Left lobe of liver (tissue), 2 donors: ENCODE data around the gene PTCH1. TPM values are rescaled to one million over a fixed set of nuclear protein-coding genes. Genes with fewer than 3 reads are reported as not detected.
A peak's percentile ranks its signal among the peaks of the same experiment; 100 is the strongest.

Experiments
- ATAC-seq: fragments of 200-7000 bp; cut with Tn5 transposase; one replicate; pipeline ENCODE4 v1.9.1; 2020; ENCODE audit warnings: mild to moderate bottlenecking, moderate library complexity
- DNase-seq: peaks from one replicate; pipeline ENCODE4 v3.0.0-alpha.2; 2020; ENCODE audit warnings: low spot score
- total RNA-seq: library from RNA; stranded (reverse); gene quantifications from one replicate; pipeline ENCODE4 v1.2.1, GENCODE V29; 2021
- donor health status: DM: no; HTN: no; CAD: no; lungs with moderate emphysema.
- donor health status: DM: no; HTN: yes; CAD: no.

PTCH1 gene
- total RNA-seq, 1 donor from 2014 or later: 7.0 TPM

- no peak for ATAC-seq
Measured at GRCh38 chr9:95444160-95444559, 72.6 kb downstream of the PTCH1 start.

GRCh38 chr9:95443301-95443700, 73.5 kb downstream of the PTCH1 start:
- no peak for ATAC-seq
- DNase-seq: no peak

More at GRCh38 chr9:95444160-95444559, 72.6 kb downstream of the PTCH1 start:
- no peak for DNase-seq

- ATAC-seq (no peak), DNase-seq (no peak)
Measured at GRCh38 chr9:95441081-95441480, 75.7 kb downstream of the PTCH1 start.

GRCh38 chr9:95440447-95440846, 76.3 kb downstream of the PTCH1 start:
- no peak for DNase-seq
- ATAC-seq: no peak

GRCh38 chr9:95438561-95439357, 78.0 kb downstream of the PTCH1 start:
- DNase-seq (no peak), ATAC-seq (no peak)

GRCh38 chr9:95437559-95437958, 79.2 kb downstream of the PTCH1 start:
- no peak for DNase-seq
- ATAC-seq: no peak

- DNase-seq (no peak), ATAC-seq (no peak)
Measured at GRCh38 chr9:95436416-95436815, 80.4 kb downstream of the PTCH1 start.

- DNase-seq (no peak), ATAC-seq (no peak)
Measured at GRCh38 chr9:95435074-95435728, 81.6 kb downstream of the PTCH1 start.

- ATAC-seq: no peak
- DNase-seq: no peak
Measured at GRCh38 chr9:95434116-95435073, 82.4 kb downstream of the PTCH1 start.

- no peak for ATAC-seq
Measured at GRCh38 chr9:95433096-95433819, 83.5 kb downstream of the PTCH1 start.

GRCh38 chr9:95431286-95431685, 85.5 kb downstream of the PTCH1 start:
- ATAC-seq: no peak

More at GRCh38 chr9:95433096-95433819, 83.5 kb downstream of the PTCH1 start:
- DNase-seq: no peak

GRCh38 chr9:95429948-95430620, 86.7 kb downstream of the PTCH1 start:
- DNase-seq (no peak), ATAC-seq (no peak)

More at GRCh38 chr9:95431286-95431685, 85.5 kb downstream of the PTCH1 start:
- no peak for DNase-seq

GRCh38 chr9:95429096-95429495, 87.7 kb downstream of the PTCH1 start:
- ATAC-seq (no peak), DNase-seq (no peak)

GRCh38 chr9:95425910-95426551, 90.7 kb downstream of the PTCH1 start:
- ATAC-seq: peak; percentile 46
- DNase-seq: no peak

GRCh38 chr9:95422650-95423049, 94.1 kb downstream of the PTCH1 start:
- DNase-seq (no peak), ATAC-seq (no peak)

- DNase-seq: no peak
- no peak for ATAC-seq
Measured at GRCh38 chr9:95420518-95420917, 96.3 kb downstream of the PTCH1 start.

GRCh38 chr9:95419444-95419843, 97.3 kb downstream of the PTCH1 start:
- ATAC-seq (no peak), DNase-seq (no peak)

GRCh38 chr9:95415158-95415557, 101.6 kb downstream of the PTCH1 start:
- ATAC-seq (no peak), DNase-seq (no peak)

GRCh38 chr9:95413793-95414192, 103.0 kb downstream of the PTCH1 start:
- no peak for DNase-seq
- no peak for ATAC-seq
